Nephron (organoid): ENCODE measurements around the gene RHEB.

ENCODE experiments used
- H3K27ac Mint-ChIP-seq, 3 experiments: 2 replicates each; pipeline ENCODE4 v1.8.0; 2020; ENCODE audit warnings: mixed read lengths in 3 of 3, mild to moderate bottlenecking in 2 of 3, moderate library complexity in 1 of 3
- H3K27me3 Mint-ChIP-seq: 2 replicates; pipeline ENCODE4 v1.8.0; 2021; ENCODE audit warnings: low read depth, mild to moderate bottlenecking, moderate library complexity, mixed read lengths
- H3K36me3 Mint-ChIP-seq: 2 replicates; pipeline ENCODE4 v1.8.0; 2020; ENCODE audit warnings: low read depth, mixed read lengths
- H3K4me1 Mint-ChIP-seq: 2 replicates; pipeline ENCODE4 v1.8.0; 2020; ENCODE audit warnings: mixed read lengths
- H3K4me3 Mint-ChIP-seq, 3 experiments: 2 replicates each; pipeline ENCODE4 v1.8.0; 2020; ENCODE audit warnings: mild to moderate bottlenecking in 3 of 3, mixed read lengths in 3 of 3, moderate library complexity in 2 of 3
- H3K9me3 Mint-ChIP-seq: 2 replicates; pipeline ENCODE4 v1.8.0; 2020; ENCODE audit warnings: mixed read lengths
- CTCF ChIP-seq, 3 experiments: fragments of 200-600 bp; sonication (generic); IDR thresholded peaks; one replicate each; pipeline ENCODE4 v1.5.0; 2021; ENCODE audit warnings: antibody characterized with exemption in 3 of 3; ENCODE audit not compliant: unreplicated experiment in 3 of 3

The RHEB gene

GRCh38 chr7:151457534-151457933, 62.2 kb downstream of the RHEB start:
- H3K4me1 Mint-ChIP-seq = peaks cover 30% of the 10 kb centered on the region
- H3K9me3 Mint-ChIP-seq = peaks cover 9% of the 10 kb centered on the region
- no peak for TF ChIP-seq CTCF (IDR thresholded peaks at IDR 0.05; ENCODE audit: unreplicated experiment in 3 of 3)
- peak overlapping the region in 1 of 3 experiments; percentile 2 for H3K27ac Mint-ChIP-seq
- H3K27me3 Mint-ChIP-seq = peaks cover 3% of the 10 kb centered on the region
- H3K36me3 Mint-ChIP-seq = peaks cover 9% of the 10 kb centered on the region
- no peak overlapping the region for H3K4me3 Mint-ChIP-seq

- no peak for TF ChIP-seq CTCF (IDR thresholded peaks at IDR 0.05; ENCODE audit: unreplicated experiment in 3 of 3)
- H3K27ac Mint-ChIP-seq = no peak overlapping the region
- H3K4me3 Mint-ChIP-seq = no peak overlapping the region
- H3K9me3 Mint-ChIP-seq = peaks cover 2% of the 10 kb centered on the region
- peaks cover 31% of the 10 kb centered on the region for H3K4me1 Mint-ChIP-seq
- peaks cover 7% of the 10 kb centered on the region for H3K27me3 Mint-ChIP-seq
- peaks cover 1% of the 10 kb centered on the region for H3K36me3 Mint-ChIP-seq
These were observed 62.9 kb downstream of the RHEB start for GRCh38 chr7:151456782-151457181.

GRCh38 chr7:151456276-151456675, 63.4 kb downstream of the RHEB start:
- Mint-ChIP-seq H3K9me3 (no peaks in the 10 kb centered on the region), H3K4me3 (no peak overlapping the region)

GRCh38 chr7:151455690-151456089, 64.0 kb downstream of the RHEB start:
- H3K4me1 Mint-ChIP-seq = peaks cover 31% of the 10 kb centered on the region
- H3K36me3 Mint-ChIP-seq = no peaks in the 10 kb centered on the region
- TF ChIP-seq CTCF (IDR thresholded peaks at IDR 0.05; ENCODE audit: unreplicated experiment in 3 of 3) = no peak
- H3K4me3 Mint-ChIP-seq = no peak overlapping the region
- H3K27me3 Mint-ChIP-seq = peaks cover 7% of the 10 kb centered on the region
- H3K27ac Mint-ChIP-seq = peak overlapping the region; percentile 31 to 36 (median 32)
- H3K9me3 Mint-ChIP-seq = no peaks in the 10 kb centered on the region

More at GRCh38 chr7:151456276-151456675, 63.4 kb downstream of the RHEB start:
- TF ChIP-seq CTCF (IDR thresholded peaks at IDR 0.05; ENCODE audit: unreplicated experiment in 3 of 3) = no peak
- Mint-ChIP-seq H3K27ac (peak overlapping the region; percentile 31 to 36 (median 32)), H3K36me3 (no peaks in the 10 kb centered on the region), H3K27me3 (peaks cover 7% of the 10 kb centered on the region), H3K4me1 (peaks cover 31% of the 10 kb centered on the region)

- Mint-ChIP-seq H3K4me1 (peaks cover 25% of the 10 kb centered on the region), H3K27ac (peak overlapping the region; percentile 65 to 85 (median 74)), H3K27me3 (peaks cover 7% of the 10 kb centered on the region), H3K36me3 (no peaks in the 10 kb centered on the region), H3K9me3 (no peaks in the 10 kb centered on the region), H3K4me3 (no peak overlapping the region)
- no peak for TF ChIP-seq CTCF (IDR thresholded peaks at IDR 0.05; ENCODE audit: unreplicated experiment in 3 of 3)
These were observed 64.7 kb downstream of the RHEB start for GRCh38 chr7:151454932-151455530.

- Mint-ChIP-seq H3K4me3 (no peak overlapping the region), H3K36me3 (no peaks in the 10 kb centered on the region), H3K9me3 (no peaks in the 10 kb centered on the region), H3K27me3 (peaks cover 7% of the 10 kb centered on the region), H3K27ac (peak overlapping the region; percentile 65 to 85 (median 74)), H3K4me1 (peaks cover 18% of the 10 kb centered on the region)
- TF ChIP-seq CTCF (IDR thresholded peaks at IDR 0.05; ENCODE audit: unreplicated experiment in 3 of 3) = no peak
These were observed 65.4 kb downstream of the RHEB start for GRCh38 chr7:151454305-151454704.
